BJ (cell line): ENCODE results near the gene STAB2. TPM values are rescaled to one million over a fixed set of nuclear protein-coding genes. Genes with fewer than 3 reads are reported as not detected.

Source experiments
- CTCF ChIA-PET: fragments of 350-600 bp; formaldehyde crosslinking; extraction: SDS; loops from one replicate; lab custom pipeline; 2021; ENCODE audit warnings: antibody characterized with exemption, inconsistent platforms; lab: Yijun Ruan, JAX
- POLR2A ChIA-PET: fragments of 300-600 bp; sonication (Branson Sonifier 250); formaldehyde crosslinking; extraction: SDS; loops from one replicate; lab custom pipeline; 2021; ENCODE audit warnings: antibody characterized with exemption; lab: Charles Lee
- DNase-seq: peaks from one replicate; pipeline ENCODE4 v3.0.0-alpha.2; 2011; ENCODE audit warnings: low read depth
- H3K27me3 ChIP-seq: 2 replicates; pipeline ENCODE4 v1.6.0; 2011; ENCODE audit warnings: low read length; ENCODE audit not compliant: control insufficient read depth, insufficient read depth
- H3K36me3 ChIP-seq: 2 replicates; pipeline ENCODE4 v1.5.1; 2011; ENCODE audit warnings: low read length; ENCODE audit not compliant: control insufficient read depth, insufficient read depth
- H3K4me3 ChIP-seq: 2 replicates; pipeline ENCODE4 v1.5.1; 2011; ENCODE audit warnings: low read depth, mild to moderate bottlenecking, control low read depth, low read length
- polyA minus RNA-seq: library from RNA; depleted of rRNA, polyadenylated mRNA; stranded (reverse); fragments of >200 nt; gene quantifications from 2 replicates; pipeline ENCODE4 v1.2.3, GENCODE V29; 2011; rRNA and poly(A)+ RNA removed
- polyA plus RNA-seq: library from polyadenylated mRNA; depleted of rRNA; stranded (reverse); fragments of >200 nt; gene quantifications from 2 replicates; pipeline ENCODE4 v1.2.3, GENCODE V29; 2011; rRNA removed
- TF ChIP-seq, protein P1 (sequence below): IDR thresholded peaks from 2 replicates; pipeline ENCODE4 v1.5.1; 2011; ENCODE audit warnings: low read depth, mild to moderate bottlenecking, control low read depth, inconsistent platforms, low read length, moderate library complexity; ENCODE audit not compliant: insufficient read depth

Gene STAB2, protein sequence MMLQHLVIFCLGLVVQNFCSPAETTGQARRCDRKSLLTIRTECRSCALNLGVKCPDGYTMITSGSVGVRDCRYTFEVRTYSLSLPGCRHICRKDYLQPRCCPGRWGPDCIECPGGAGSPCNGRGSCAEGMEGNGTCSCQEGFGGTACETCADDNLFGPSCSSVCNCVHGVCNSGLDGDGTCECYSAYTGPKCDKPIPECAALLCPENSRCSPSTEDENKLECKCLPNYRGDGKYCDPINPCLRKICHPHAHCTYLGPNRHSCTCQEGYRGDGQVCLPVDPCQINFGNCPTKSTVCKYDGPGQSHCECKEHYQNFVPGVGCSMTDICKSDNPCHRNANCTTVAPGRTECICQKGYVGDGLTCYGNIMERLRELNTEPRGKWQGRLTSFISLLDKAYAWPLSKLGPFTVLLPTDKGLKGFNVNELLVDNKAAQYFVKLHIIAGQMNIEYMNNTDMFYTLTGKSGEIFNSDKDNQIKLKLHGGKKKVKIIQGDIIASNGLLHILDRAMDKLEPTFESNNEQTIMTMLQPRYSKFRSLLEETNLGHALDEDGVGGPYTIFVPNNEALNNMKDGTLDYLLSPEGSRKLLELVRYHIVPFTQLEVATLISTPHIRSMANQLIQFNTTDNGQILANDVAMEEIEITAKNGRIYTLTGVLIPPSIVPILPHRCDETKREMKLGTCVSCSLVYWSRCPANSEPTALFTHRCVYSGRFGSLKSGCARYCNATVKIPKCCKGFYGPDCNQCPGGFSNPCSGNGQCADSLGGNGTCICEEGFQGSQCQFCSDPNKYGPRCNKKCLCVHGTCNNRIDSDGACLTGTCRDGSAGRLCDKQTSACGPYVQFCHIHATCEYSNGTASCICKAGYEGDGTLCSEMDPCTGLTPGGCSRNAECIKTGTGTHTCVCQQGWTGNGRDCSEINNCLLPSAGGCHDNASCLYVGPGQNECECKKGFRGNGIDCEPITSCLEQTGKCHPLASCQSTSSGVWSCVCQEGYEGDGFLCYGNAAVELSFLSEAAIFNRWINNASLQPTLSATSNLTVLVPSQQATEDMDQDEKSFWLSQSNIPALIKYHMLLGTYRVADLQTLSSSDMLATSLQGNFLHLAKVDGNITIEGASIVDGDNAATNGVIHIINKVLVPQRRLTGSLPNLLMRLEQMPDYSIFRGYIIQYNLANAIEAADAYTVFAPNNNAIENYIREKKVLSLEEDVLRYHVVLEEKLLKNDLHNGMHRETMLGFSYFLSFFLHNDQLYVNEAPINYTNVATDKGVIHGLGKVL (N-terminal part only)
- polyA plus RNA-seq (not detected in 2 replicates), polyA minus RNA-seq (not detected in 2 replicates)

DNA sequence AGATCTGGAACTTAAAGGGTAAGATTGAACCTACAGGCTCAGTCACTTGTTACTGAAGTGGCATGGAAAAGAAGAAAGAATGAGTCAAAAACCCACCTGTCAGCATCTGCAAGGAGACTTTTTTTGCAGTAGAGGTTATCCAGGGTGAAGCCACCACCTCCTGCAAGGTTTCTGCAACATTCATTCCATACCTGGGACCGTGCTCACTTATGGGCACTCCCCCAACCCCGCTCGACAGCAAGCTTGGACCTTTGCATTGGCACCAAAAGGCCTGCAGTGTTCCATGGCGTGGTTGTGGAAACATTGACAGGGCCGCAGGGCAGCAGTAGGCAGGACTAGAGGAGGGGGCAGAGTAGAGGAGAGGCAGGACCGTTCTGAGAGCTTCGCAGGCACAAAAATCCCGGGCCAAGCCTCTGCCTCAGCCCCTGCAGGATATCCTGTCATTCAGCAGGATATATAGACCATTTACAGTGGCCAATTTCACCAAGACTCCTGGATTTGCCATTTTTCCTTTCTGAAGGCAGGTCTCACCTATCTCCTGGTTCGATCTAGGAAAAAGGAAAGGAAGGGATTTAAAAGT is at the start of gene STAB2:
STAB2 (plus strand) TSS at position 483 of the 580 bp plus-strand sequence. CDS start 204 bp downstream, outside the sequence.
- DNase-seq: no peak
- ChIA-PET CTCF (interaction anchor here (1.0 to 1.9 kb wide), 4 partner anchors 8 to 45 kb away, joined by 3 to 8 read pairs (median 4); no protein-coding TSS in a partner anchor), POLR2A (no interaction called here)
- H3K27me3 ChIP-seq: peaks cover 2% of the 10 kb centered on the region; the same call in 1 of the 2 replicates
- TF ChIP-seq, protein P1, sequence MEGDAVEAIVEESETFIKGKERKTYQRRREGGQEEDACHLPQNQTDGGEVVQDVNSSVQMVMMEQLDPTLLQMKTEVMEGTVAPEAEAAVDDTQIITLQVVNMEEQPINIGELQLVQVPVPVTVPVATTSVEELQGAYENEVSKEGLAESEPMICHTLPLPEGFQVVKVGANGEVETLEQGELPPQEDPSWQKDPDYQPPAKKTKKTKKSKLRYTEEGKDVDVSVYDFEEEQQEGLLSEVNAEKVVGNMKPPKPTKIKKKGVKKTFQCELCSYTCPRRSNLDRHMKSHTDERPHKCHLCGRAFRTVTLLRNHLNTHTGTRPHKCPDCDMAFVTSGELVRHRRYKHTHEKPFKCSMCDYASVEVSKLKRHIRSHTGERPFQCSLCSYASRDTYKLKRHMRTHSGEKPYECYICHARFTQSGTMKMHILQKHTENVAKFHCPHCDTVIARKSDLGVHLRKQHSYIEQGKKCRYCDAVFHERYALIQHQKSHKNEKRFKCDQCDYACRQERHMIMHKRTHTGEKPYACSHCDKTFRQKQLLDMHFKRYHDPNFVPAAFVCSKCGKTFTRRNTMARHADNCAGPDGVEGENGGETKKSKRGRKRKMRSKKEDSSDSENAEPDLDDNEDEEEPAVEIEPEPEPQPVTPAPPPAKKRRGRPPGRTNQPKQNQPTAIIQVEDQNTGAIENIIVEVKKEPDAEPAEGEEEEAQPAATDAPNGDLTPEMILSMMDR: no peak
- no peak within 1 kb of the TSS for H3K4me3 ChIP-seq
- no peaks in the 10 kb centered on the region for H3K36me3 ChIP-seq

DNA sequence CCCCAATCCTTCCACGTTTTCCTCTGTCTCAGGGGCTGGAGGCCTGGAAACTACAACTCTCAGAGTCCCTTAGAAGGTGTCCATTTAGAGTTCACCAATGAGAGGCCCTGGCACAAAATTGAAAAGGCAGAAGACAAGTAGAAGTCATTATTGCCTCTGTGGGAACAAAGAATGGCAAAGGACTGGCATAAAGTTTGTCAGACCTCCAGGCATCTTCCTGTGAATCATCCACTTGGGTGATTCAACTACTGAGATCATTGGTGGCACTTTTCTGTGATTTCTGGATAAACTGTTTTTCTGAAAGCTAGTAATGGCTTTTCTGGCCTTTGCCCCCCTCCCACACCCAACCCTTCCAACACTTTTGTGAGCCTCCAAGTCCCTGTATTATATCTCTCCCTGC is 48.7 kb upstream of the STAB2 start:
- TF ChIP-seq, protein P1: no peak
- ChIA-PET CTCF (interaction anchor here (1.9 kb wide), 1 partner anchor 10 kb away, joined by 7 read pairs; no protein-coding TSS in a partner anchor), POLR2A (no interaction called here)
- Histone ChIP-seq H3K27me3 (no peaks in the 10 kb centered on the region), H3K4me3 (no peak overlapping the region), H3K36me3 (no peaks in the 10 kb centered on the region)
- DNase-seq: no peak

DNA sequence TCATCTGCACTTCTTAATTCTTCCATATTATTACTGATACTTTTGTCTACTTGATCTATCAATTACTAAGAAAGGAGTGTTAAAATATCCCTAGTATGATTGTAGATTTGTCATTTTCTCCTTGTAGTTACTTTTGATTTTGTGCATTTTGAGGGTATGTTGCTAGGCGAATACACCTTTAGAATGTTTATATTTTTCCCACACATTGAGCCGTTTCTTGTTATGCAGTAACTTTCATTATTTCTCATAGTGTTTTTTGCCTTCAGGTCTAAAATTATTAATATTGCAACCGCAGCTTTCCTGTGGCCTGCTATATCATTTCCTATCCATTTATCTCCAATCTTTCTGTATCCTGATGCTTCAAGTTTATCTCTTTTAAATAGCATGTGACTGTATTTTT is 46.8 kb upstream of the STAB2 start:
- ChIA-PET CTCF (interaction anchor here (0.7 to 1.4 kb wide), 2 partner anchors 8 to 35 kb away, joined by 3 read pairs; no protein-coding TSS in a partner anchor), POLR2A (no interaction called here)
- H3K4me3 ChIP-seq: no peak overlapping the region
- TF ChIP-seq, protein P1: no peak
- H3K36me3 ChIP-seq: no peaks in the 10 kb centered on the region
- no peaks in the 10 kb centered on the region for H3K27me3 ChIP-seq
- DNase-seq: no peak

DNA sequence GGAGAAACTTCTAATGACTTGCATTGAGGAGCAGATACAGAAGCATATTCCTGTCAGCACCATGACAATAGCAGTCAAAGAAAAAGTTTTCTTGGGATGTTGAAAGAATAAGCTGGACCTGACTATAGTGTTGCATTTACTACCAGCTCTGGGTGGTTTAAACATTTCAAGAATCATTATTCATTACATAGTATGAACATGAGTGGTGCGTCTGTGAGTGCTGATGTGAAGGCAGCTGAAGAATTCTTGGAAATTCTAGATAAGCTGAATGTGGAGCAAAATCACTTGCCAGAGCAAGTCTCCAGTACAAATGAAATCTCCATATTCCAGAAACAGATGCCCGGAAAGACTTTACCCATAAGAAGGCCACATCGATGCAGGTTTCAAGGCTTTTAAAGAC is 45.0 kb upstream of the STAB2 start:
- Histone ChIP-seq H3K36me3 (no peaks in the 10 kb centered on the region), H3K27me3 (no peaks in the 10 kb centered on the region; the same call in 1 of the 2 replicates), H3K4me3 (no peak overlapping the region)
- DNase-seq: no peak
- ChIA-PET CTCF (interaction anchor here (0.9 to 2.4 kb wide), 4 partner anchors 83 to 663 kb away, joined by 3 to 9 read pairs (median 4); no protein-coding TSS in a partner anchor), POLR2A (no interaction called here)
- TF ChIP-seq, protein P1: no peak
